CD4-positive, CD25-positive, alpha-beta regulatory T cell (primary cell): Measurements from ENCODE around the gene SYMPK. TPM values are rescaled to one million over a fixed set of nuclear protein-coding genes. Genes with fewer than 3 reads are reported as not detected.

ENCODE experiments used
- ATAC-seq, 2 donors: fragments of 150-1000 bp; cut with Tn5 transposase; one replicate each; pipeline ENCODE4 v1.10.0; 2021; ENCODE audit warnings: low read depth in 2 of 2, moderate number of reproducible peaks in 2 of 2, moderate library complexity in 1 of 2
- DNase-seq, 3 donors: peaks; one replicate each; pipeline versions ENCODE4 v3.0.0 to v3.0.0-alpha.2; 2012 to 2022; ENCODE audit warnings: mixed read lengths in 1 of 3
- H3K27ac ChIP-seq: one replicate; pipeline ENCODE4 v1.7.0; 2013; ENCODE audit warnings: mild to moderate bottlenecking, low read length; ENCODE audit not compliant: insufficient read depth, poor library complexity, severe bottlenecking
- H3K27me3 ChIP-seq: one replicate; pipeline ENCODE4 v1.7.0; 2013; ENCODE audit warnings: low read length; ENCODE audit not compliant: control insufficient read depth, insufficient read depth
- H3K36me3 ChIP-seq: one replicate; pipeline ENCODE4 v1.7.0; 2013; ENCODE audit warnings: mild to moderate bottlenecking, low read length, moderate library complexity; ENCODE audit not compliant: control insufficient read depth, insufficient read depth
- H3K4me1 ChIP-seq: 2 replicates; pipeline ENCODE4 v1.7.0; 2013; ENCODE audit warnings: mild to moderate bottlenecking, low read length; ENCODE audit not compliant: insufficient read depth, control insufficient read depth, poor library complexity, severe bottlenecking
- H3K4me3 ChIP-seq: one replicate; pipeline ENCODE4 v1.7.0; 2013; ENCODE audit warnings: low read depth, mild to moderate bottlenecking, low read length, moderate library complexity
- H3K9me3 ChIP-seq, 2 experiments: 1 replicate in 1 of 2; 2 replicates in 1 of 2; pipeline ENCODE4 v1.7.0; 2013; ENCODE audit warnings: low read length in 2 of 2, mild to moderate bottlenecking in 1 of 2, moderate library complexity in 1 of 2; ENCODE audit not compliant: control insufficient read depth in 2 of 2
- H3K27ac Mint-ChIP-seq, 3 donors: one replicate each; pipeline ENCODE4 v1.8.0; 2020 to 2022; ENCODE audit warnings: mild to moderate bottlenecking in 3 of 3, mixed read lengths in 3 of 3, moderate library complexity in 2 of 3
- H3K27me3 Mint-ChIP-seq: one replicate; pipeline ENCODE4 v1.8.0; 2022; ENCODE audit warnings: mild to moderate bottlenecking, mixed read lengths
- H3K36me3 Mint-ChIP-seq: one replicate; pipeline ENCODE4 v1.8.0; 2020; ENCODE audit warnings: mixed read lengths
- H3K4me1 Mint-ChIP-seq, 4 donors: one replicate each; pipeline ENCODE4 v1.8.0; 2020 to 2022; ENCODE audit warnings: mixed read lengths in 4 of 4, mild to moderate bottlenecking in 1 of 4
- H3K4me3 Mint-ChIP-seq, 4 donors: one replicate each; pipeline ENCODE4 v1.8.0; 2020 to 2022; ENCODE audit warnings: mild to moderate bottlenecking in 4 of 4, mixed read lengths in 4 of 4, moderate library complexity in 3 of 4
- H3K9me3 Mint-ChIP-seq, 7 donors: one replicate each; pipeline ENCODE4 v1.8.0; 2020 to 2022; ENCODE audit warnings: mixed read lengths in 7 of 7, mild to moderate bottlenecking in 3 of 7, moderate library complexity in 2 of 7
- polyA plus RNA-seq, 4 donors: library from polyadenylated mRNA; unstranded; fragments of 300-500 nt; fragmentation: Illumina TruSeq; gene quantifications; one replicate each; pipeline ENCODE4 v1.2.3, GENCODE V29; 2021
- total RNA-seq: library from RNA; stranded (reverse); gene quantifications from one replicate; pipeline ENCODE4 v1.2.3, GENCODE V29; 2022

SYMPK gene
- total and polyA plus RNA-seq, 5 donors from 2014 or later: 5.0 to 87.6 (median 10.5) TPM

GRCh38 chr19:45819769-45820168, 43.2 kb downstream of the SYMPK start:
- Histone ChIP-seq H3K36me3 (peaks cover 12% of the 10 kb centered on the region), H3K27me3 (no peaks in the 10 kb centered on the region), H3K9me3 (no peaks in the 10 kb centered on the region), H3K4me1 (peaks cover 18% of the 10 kb centered on the region), H3K27ac (no peak overlapping the region), H3K4me3 (no peak overlapping the region)
- no peak overlapping the region for H3K27ac Mint-ChIP-seq
- ATAC-seq (no peak), DNase-seq (no peak)
- H3K4me1 Mint-ChIP-seq: peaks cover 0 to 9% (median 3%) of the 10 kb centered on the region in 4 donors
- no peaks in the 10 kb centered on the region for H3K9me3 Mint-ChIP-seq
- no peak overlapping the region for H3K4me3 Mint-ChIP-seq
- no peaks in the 10 kb centered on the region for H3K27me3 Mint-ChIP-seq
- H3K36me3 Mint-ChIP-seq: peaks cover 11% of the 10 kb centered on the region

GRCh38 chr19:45817725-45818301, 45.1 kb downstream of the SYMPK start:
- Histone ChIP-seq H3K4me3 (no peak overlapping the region), H3K27ac (no peak overlapping the region), H3K36me3 (peaks cover 6% of the 10 kb centered on the region), H3K27me3 (no peaks in the 10 kb centered on the region), H3K4me1 (peaks cover 18% of the 10 kb centered on the region), H3K9me3 (no peaks in the 10 kb centered on the region)
- Mint-ChIP-seq H3K27me3 (no peaks in the 10 kb centered on the region), H3K4me3 (no peak overlapping the region), H3K36me3 (peaks cover 4% of the 10 kb centered on the region), H3K4me1 (peaks cover 0 to 9% (median 3%) of the 10 kb centered on the region in 4 donors), H3K9me3 (no peaks in the 10 kb centered on the region), H3K27ac (peak overlapping the region in 2 of 3 donors; percentile 38 to 47)
- ATAC-seq (no peak), DNase-seq (no peak)

GRCh38 chr19:45817010-45817724, 45.8 kb downstream of the SYMPK start:
- Mint-ChIP-seq H3K4me1 (peaks cover 0 to 9% (median 3%) of the 10 kb centered on the region in 4 donors), H3K27ac (peak overlapping the region in 2 of 3 donors; percentile 14 to 47), H3K4me3 (peak overlapping the region in 3 of 4 donors; percentile 28 to 80 (median 65)), H3K9me3 (no peaks in the 10 kb centered on the region), H3K36me3 (peaks cover 4% of the 10 kb centered on the region), H3K27me3 (no peaks in the 10 kb centered on the region)
- no peaks in the 10 kb centered on the region for H3K27me3 ChIP-seq
- no peak overlapping the region for H3K27ac ChIP-seq
- peak; percentile 91 to 94 (median 93) for DNase-seq
- H3K4me3 ChIP-seq: no peak overlapping the region
- H3K9me3 ChIP-seq: no peaks in the 10 kb centered on the region
- H3K36me3 ChIP-seq: peaks cover 6% of the 10 kb centered on the region
- peak; percentile 97 to 99 for ATAC-seq
- H3K4me1 ChIP-seq: peaks cover 18% of the 10 kb centered on the region

DNA sequence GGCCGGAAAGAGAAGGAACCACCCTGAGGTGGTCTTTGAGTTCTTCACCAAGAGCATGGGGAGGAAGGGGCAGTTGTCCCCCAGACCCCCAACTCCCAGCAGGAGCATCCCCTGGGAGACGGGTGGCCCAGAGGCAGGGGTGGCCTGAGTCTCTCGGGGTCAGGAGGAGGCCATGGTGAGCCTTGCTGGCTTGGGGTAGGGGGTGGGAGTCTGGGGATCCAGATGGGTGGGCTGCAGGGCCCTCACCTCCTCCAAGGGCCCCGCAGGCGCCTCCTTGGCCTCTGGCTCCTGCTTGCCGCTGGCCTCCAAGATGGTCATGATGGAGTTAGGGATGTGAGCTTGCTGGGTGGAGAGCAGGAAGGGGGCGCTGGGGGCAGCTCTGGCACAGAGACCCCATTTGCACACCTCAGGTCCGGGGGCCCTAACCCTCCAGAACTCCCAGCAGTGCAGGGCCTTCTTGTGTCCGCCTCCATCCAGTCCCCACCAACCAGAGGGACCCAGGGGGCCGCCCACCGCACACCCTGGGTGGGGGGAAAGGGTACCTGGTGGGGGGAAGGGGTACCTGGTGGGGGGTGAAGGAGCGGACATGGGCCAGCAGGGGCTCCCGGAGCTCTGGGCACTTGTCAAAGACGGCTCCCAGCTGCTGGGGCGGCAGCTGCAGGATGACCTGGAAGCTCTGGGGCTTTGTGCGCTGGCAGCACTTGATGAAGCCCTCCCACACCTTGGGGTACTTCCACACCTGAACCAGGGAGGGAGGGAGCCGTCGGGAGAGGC, 46.5 kb downstream of the SYMPK start:
- peaks cover 3% of the 10 kb centered on the region for H3K36me3 ChIP-seq
- H3K9me3 ChIP-seq: no peaks in the 10 kb centered on the region
- ATAC-seq (no peak), DNase-seq (no peak)
- H3K27me3 ChIP-seq: no peaks in the 10 kb centered on the region
- H3K4me1 ChIP-seq: peaks cover 18% of the 10 kb centered on the region
- H3K4me3 Mint-ChIP-seq: peak overlapping the region in 1 of 4 donors; percentile 28
- H3K36me3 Mint-ChIP-seq: peaks cover 4% of the 10 kb centered on the region
- peaks cover 0 to 9% (median 3%) of the 10 kb centered on the region in 4 donors for H3K4me1 Mint-ChIP-seq
- no peak overlapping the region for H3K4me3 ChIP-seq
- no peaks in the 10 kb centered on the region for H3K27me3 Mint-ChIP-seq
- H3K9me3 Mint-ChIP-seq: no peaks in the 10 kb centered on the region
- no peak overlapping the region for H3K27ac ChIP-seq
- peak overlapping the region in 1 of 3 donors; percentile 47 for H3K27ac Mint-ChIP-seq

DNA sequence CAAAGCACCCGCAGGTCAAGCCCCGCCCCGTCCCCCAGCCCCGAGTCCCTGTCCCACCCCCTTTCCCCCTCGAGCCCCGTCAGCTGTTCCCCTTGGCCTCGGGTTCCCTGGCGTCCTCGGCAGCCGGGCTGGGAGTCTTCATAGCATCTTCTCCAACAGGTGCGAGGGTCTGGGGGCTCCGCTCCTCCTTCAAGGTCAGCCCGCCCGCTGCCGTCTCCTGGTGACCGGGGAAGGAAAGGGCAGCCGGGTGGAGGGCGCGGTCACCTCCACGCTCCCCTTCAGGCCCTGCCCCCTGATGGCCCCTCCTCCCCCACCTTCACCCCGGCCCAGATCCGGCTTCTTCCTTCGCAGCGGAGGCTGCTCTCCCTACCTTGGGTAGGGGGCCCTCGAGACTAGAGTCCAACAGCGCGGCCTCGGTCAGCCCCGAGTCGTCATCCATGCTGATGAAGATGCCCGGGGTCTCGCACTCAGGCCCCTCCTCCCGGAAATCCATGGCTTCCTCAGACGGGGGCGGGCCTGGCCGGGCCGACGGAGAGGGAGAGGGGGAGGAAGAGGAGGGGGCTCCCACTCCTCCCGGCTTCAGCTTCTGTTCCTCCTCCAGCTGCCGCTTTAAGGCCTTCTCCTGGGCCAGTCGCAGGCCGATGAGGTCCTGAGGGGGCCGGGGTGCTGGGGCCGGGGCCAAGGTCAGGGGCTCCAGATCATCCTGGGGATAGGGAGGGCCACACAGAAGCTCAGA, 47.3 kb downstream of the SYMPK start:
- peaks cover 18% of the 10 kb centered on the region for H3K4me1 ChIP-seq
- Mint-ChIP-seq H3K4me3 (no peak overlapping the region), H3K4me1 (peaks cover 0 to 9% (median 3%) of the 10 kb centered on the region in 4 donors), H3K36me3 (peaks cover 4% of the 10 kb centered on the region), H3K27me3 (no peaks in the 10 kb centered on the region), H3K9me3 (no peaks in the 10 kb centered on the region), H3K27ac (no peak overlapping the region)
- H3K9me3 ChIP-seq: no peaks in the 10 kb centered on the region
- no peak overlapping the region for H3K27ac ChIP-seq
- DNase-seq (no peak), ATAC-seq (no peak)
- H3K36me3 ChIP-seq: peaks cover 3% of the 10 kb centered on the region
- no peak overlapping the region for H3K4me3 ChIP-seq
- H3K27me3 ChIP-seq: no peaks in the 10 kb centered on the region

DNA sequence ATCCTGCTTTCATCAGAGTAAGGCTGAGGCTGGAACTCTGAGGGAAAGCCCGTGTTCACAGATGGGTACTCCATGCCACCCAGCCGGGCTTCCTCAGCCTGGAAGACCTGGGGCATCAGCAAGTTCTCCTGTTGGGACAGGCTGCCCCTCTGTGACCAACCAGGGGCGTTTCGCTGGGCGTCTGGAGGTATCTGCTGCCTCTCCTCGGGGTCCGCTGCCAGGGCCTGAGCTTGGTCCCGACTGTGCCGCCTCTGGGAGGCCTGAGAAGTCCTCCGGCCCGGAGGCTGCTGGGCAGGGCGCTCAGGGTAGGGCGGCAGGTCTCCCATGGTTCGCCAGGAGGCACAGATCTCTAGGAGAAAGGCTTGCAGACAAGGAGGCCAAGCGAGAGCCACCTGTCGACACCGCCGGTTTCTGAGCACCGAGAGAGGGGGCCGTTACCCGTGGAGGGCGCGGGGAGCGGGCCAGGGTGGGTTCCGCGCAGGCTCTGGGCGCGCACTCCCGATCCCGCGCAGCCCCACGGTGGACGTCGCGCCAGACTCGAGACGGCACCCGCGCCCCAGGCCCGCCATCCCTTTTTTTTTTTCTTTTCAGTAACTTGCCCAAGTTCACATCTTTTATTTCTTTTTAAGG, 48.0 kb downstream of the SYMPK start, which contains the start of gene RSPH6A:
TSS of gene RSPH6A (minus strand) at position 458 of the 630 bp plus-strand sequence. CDS start at position 326, 132 bp downstream.
- no peak within 1 kb of the TSS for H3K4me3 Mint-ChIP-seq
- no peak within 1 kb of the TSS for H3K27ac Mint-ChIP-seq
- no peak for ATAC-seq
- H3K4me1 Mint-ChIP-seq: peaks cover 0 to 9% (median 3%) of the 10 kb centered on the region in 4 donors
- H3K27me3 Mint-ChIP-seq: no peaks in the 10 kb centered on the region
- no peaks in the 10 kb centered on the region for H3K9me3 ChIP-seq
- H3K36me3 ChIP-seq: peaks cover under 1% of the 10 kb centered on the region
- H3K36me3 Mint-ChIP-seq: no peaks in the 10 kb centered on the region
- H3K27ac ChIP-seq: no peak within 1 kb of the TSS
- DNase-seq: no peak
- H3K4me1 ChIP-seq: peaks cover 18% of the 10 kb centered on the region
- no peaks in the 10 kb centered on the region for H3K9me3 Mint-ChIP-seq
- H3K4me3 ChIP-seq: no peak within 1 kb of the TSS
- H3K27me3 ChIP-seq: no peaks in the 10 kb centered on the region
